Ectodermal cell (in vitro differentiated cells): ENCODE measurements around the gene PARD3B.

Experiments
- H3K27ac ChIP-seq: 2 replicates; pipeline ENCODE4 v1.7.0; 2013; ENCODE audit warnings: mild to moderate bottlenecking, low read depth, low read length; ENCODE audit not compliant: insufficient read depth, poor library complexity, severe bottlenecking
- H3K27me3 ChIP-seq: 2 replicates; pipeline ENCODE4 v1.7.0; 2013; ENCODE audit warnings: mild to moderate bottlenecking, low read length; ENCODE audit not compliant: insufficient read depth, control insufficient read depth, poor library complexity, severe bottlenecking
- H3K36me3 ChIP-seq: one replicate; pipeline ENCODE4 v1.7.0; 2013; ENCODE audit warnings: low read length; ENCODE audit not compliant: control insufficient read depth, insufficient read depth
- H3K4me1 ChIP-seq: one replicate; pipeline ENCODE4 v1.7.0; 2013; ENCODE audit warnings: low read length; ENCODE audit not compliant: control insufficient read depth, insufficient read depth
- H3K4me3 ChIP-seq: 2 replicates; pipeline ENCODE4 v1.7.0; 2013; ENCODE audit warnings: low read depth, low read length, control low read depth; ENCODE audit not compliant: insufficient read depth
- H3K9me3 ChIP-seq: 2 replicates; pipeline ENCODE4 v1.7.0; 2013; ENCODE audit warnings: mild to moderate bottlenecking, low read length, moderate library complexity; ENCODE audit not compliant: control insufficient read depth
- WGBS, 2 experiments: methylation state at CpG; one replicate each; pipeline ENCODE4 v1.1.7; 2013; ENCODE audit warnings: missing lambda C conversion rate in 2 of 2; 5-methylcytosine and 5-hydroxymethylcytosine counted together

The PARD3B gene

GRCh38 chr2:204892506-204893255 lies 347.4 kb downstream of the PARD3B start:
- Histone ChIP-seq H3K4me1 (peaks cover 12% of the 10 kb centered on the region), H3K4me3 (no peak overlapping the region), H3K36me3 (no peaks in the 10 kb centered on the region), H3K9me3 (no peaks in the 10 kb centered on the region), H3K27ac (no peak overlapping the region), H3K27me3 (no peaks in the 10 kb centered on the region)
- 93 to 100% methylated on average over 1 of the region's 1 CpG for WGBS, 2 experiments

DNA sequence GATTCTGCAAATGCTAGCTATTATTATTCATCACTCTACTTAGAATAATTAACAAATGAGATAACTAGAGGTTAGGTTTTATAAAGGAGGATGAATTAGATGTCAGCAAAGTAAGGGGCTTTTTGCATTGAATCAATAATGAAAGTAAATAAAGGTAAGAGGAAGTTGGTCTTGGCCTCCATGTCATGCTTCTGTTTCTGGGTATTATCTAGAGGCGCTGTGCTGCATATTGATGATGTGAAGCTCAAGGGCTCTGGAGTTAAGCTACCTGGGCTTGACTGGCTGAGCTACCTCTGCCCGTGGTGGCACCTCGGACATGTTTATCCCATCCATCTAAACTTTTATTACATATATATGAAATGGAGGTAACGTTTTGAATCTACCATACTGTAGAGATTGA lies 350.9 kb downstream of the PARD3B start:
- H3K4me3 ChIP-seq: no peak overlapping the region
- no peak overlapping the region for H3K27ac ChIP-seq
- WGBS, 2 experiments: 93 to 100% methylated on average over 1 of the region's 4 CpGs
- H3K9me3 ChIP-seq: no peaks in the 10 kb centered on the region
- no peaks in the 10 kb centered on the region for H3K27me3 ChIP-seq
- H3K4me1 ChIP-seq: peaks cover 9% of the 10 kb centered on the region
- H3K36me3 ChIP-seq: no peaks in the 10 kb centered on the region

DNA sequence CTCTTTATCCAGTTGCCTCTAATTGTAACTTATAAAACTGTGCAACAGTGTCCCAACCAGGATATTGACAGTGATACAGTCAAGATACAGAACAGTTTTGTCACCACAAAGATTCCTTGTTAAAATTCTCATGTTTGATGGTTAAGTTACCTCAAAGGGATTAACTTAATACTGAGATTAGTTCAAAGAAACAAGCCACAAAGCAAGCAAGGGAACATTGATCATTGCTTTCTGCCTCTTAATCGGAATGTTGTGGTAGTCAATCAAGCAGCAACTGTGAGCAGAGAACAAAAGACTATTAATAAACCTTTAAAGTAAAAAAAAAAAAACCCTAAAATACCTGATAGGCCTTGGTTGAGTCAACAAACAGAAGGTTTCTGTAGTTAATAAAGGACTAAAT lies 352.3 kb downstream of the PARD3B start:
- H3K36me3 ChIP-seq: no peaks in the 10 kb centered on the region
- peaks cover 9% of the 10 kb centered on the region for H3K4me1 ChIP-seq
- H3K4me3 ChIP-seq: no peak overlapping the region
- no peaks in the 10 kb centered on the region for H3K9me3 ChIP-seq
- H3K27ac ChIP-seq: peak overlapping the region; percentile 9
- WGBS, 2 experiments: 83% methylated on average over 1 of the region's 1 CpG; no CpG with 5 or more reads in 1 of the 2 experiments
- H3K27me3 ChIP-seq: no peaks in the 10 kb centered on the region

GRCh38 chr2:204898928-204899640 lies 353.8 kb downstream of the PARD3B start:
- no peaks in the 10 kb centered on the region for H3K36me3 ChIP-seq
- WGBS, 2 experiments: 89 to 100% methylated on average over 1 to 2 of the region's 4 CpGs
- no peak overlapping the region for H3K27ac ChIP-seq
- H3K4me3 ChIP-seq: no peak overlapping the region
- H3K4me1 ChIP-seq: peaks cover 9% of the 10 kb centered on the region
- no peaks in the 10 kb centered on the region for H3K9me3 ChIP-seq
- no peaks in the 10 kb centered on the region for H3K27me3 ChIP-seq

DNA sequence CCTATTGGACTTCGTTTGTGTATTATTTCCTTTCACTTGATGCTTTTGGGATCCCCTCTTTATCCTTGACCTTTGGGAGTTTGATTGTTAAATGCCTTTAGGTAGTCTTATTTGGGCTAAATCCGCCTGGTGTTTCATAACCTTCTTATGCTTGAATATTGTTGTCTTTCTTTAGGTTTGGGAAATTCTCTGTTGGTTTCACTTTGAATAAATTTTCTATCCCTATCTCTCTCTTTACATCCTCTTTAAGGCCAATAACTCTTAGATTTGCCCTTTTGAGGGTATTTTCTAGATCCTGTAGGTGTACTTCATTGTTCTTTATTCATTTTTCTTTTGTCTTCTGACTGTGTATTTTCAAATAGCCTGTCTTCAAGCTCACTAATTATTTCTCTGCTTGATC lies 354.7 kb downstream of the PARD3B start:
- Histone ChIP-seq H3K27ac (no peak overlapping the region), H3K9me3 (no peaks in the 10 kb centered on the region)
- 92 to 98% methylated on average over 1 to 2 of the region's 2 CpGs for WGBS, 2 experiments

GRCh38 chr2:204900487-204900886 lies 355.2 kb downstream of the PARD3B start:
- H3K9me3 ChIP-seq: no peaks in the 10 kb centered on the region
- H3K36me3 ChIP-seq: no peaks in the 10 kb centered on the region
- WGBS, 2 experiments: 92 to 97% methylated on average over 2 of the region's 2 CpGs
- peaks cover 9% of the 10 kb centered on the region for H3K4me1 ChIP-seq
- no peak overlapping the region for H3K27ac ChIP-seq
- H3K4me3 ChIP-seq: no peak overlapping the region
- H3K27me3 ChIP-seq: no peaks in the 10 kb centered on the region

More for the DNA sequence above, 354.7 kb downstream of the PARD3B start:
- Histone ChIP-seq H3K27me3 (no peaks in the 10 kb centered on the region), H3K4me1 (peaks cover 9% of the 10 kb centered on the region), H3K4me3 (no peak overlapping the region), H3K36me3 (no peaks in the 10 kb centered on the region)

- H3K27ac ChIP-seq: no peak overlapping the region
- WGBS, 2 experiments: 96 to 97% methylated on average over 1 of the region's 1 CpG
These were observed 355.6 kb downstream of the PARD3B start for GRCh38 chr2:204900910-204901309.

GRCh38 chr2:204901591-204901990 lies 356.3 kb downstream of the PARD3B start:
- Histone ChIP-seq H3K4me3 (no peak overlapping the region), H3K4me1 (peaks cover 8% of the 10 kb centered on the region)
- WGBS, 2 experiments: 41 to 53% methylated on average over 1 of the region's 1 CpG

More at GRCh38 chr2:204900910-204901309, 355.6 kb downstream of the PARD3B start:
- Histone ChIP-seq H3K4me3 (no peak overlapping the region), H3K27me3 (no peaks in the 10 kb centered on the region), H3K36me3 (no peaks in the 10 kb centered on the region), H3K9me3 (no peaks in the 10 kb centered on the region), H3K4me1 (peaks cover 9% of the 10 kb centered on the region)

DNA sequence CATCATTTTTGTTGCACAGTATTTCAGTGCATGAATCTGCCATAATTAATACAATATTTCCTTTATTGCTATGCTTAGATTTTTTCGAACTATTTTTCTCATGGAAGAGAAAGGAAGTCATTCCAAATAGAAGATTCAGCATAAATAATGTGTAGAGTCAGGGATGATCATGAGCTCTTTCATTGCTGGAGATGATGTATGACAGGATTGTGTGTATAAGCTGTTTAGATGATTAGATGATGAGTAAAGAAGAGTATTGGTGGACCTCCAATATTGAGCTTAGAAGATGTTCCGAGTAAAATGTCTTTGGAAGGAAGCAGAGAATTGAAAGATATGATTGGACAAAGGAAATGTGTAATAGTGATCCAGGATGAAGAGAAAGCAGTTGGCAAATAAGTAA lies 364.5 kb downstream of the PARD3B start:
- no peaks in the 10 kb centered on the region for H3K4me1 ChIP-seq
- 94 to 97% methylated on average over 2 of the region's 2 CpGs for WGBS, 2 experiments
- no peak overlapping the region for H3K4me3 ChIP-seq
- no peaks in the 10 kb centered on the region for H3K36me3 ChIP-seq
- H3K27me3 ChIP-seq: no peaks in the 10 kb centered on the region
- no peaks in the 10 kb centered on the region for H3K9me3 ChIP-seq
- H3K27ac ChIP-seq: no peak overlapping the region

More at GRCh38 chr2:204901591-204901990, 356.3 kb downstream of the PARD3B start:
- Histone ChIP-seq H3K36me3 (no peaks in the 10 kb centered on the region), H3K27me3 (no peaks in the 10 kb centered on the region), H3K9me3 (no peaks in the 10 kb centered on the region), H3K27ac (no peak overlapping the region)

- Histone ChIP-seq H3K4me1 (no peaks in the 10 kb centered on the region), H3K27me3 (no peaks in the 10 kb centered on the region), H3K9me3 (no peaks in the 10 kb centered on the region), H3K4me3 (no peak overlapping the region), H3K27ac (no peak overlapping the region), H3K36me3 (no peaks in the 10 kb centered on the region)
- WGBS, 2 experiments: 91 to 95% methylated on average over 3 of the region's 3 CpGs
These were observed 368.0 kb downstream of the PARD3B start for GRCh38 chr2:204913312-204913711.
